HEK293 (cell line): ENCODE measurements around the gene PRRT2.

Source experiments
- ZBTB1 ChIP-seq: fragments of 450-650 bp; formaldehyde crosslinking; IDR thresholded peaks from 2 replicates; pipeline ENCODE4 v1.5.1; 2016; ENCODE audit warnings: missing biosample characterization, missing genetic modification characterization
- ZFP3 ChIP-seq: fragments of 450-650 bp; formaldehyde crosslinking; IDR thresholded peaks from 2 replicates; pipeline ENCODE4 v1.5.1; 2016; ENCODE audit warnings: low read depth, missing biosample characterization, missing genetic modification characterization
- ZNF768 ChIP-seq: fragments of 450-650 bp; formaldehyde crosslinking; IDR thresholded peaks from 2 replicates; pipeline ENCODE4 v1.5.1; 2018; ENCODE audit warnings: missing biosample characterization, mild to moderate bottlenecking, missing genetic modification characterization
- TF ChIP-seq, protein P1 (sequence below): sonication (generic); formaldehyde crosslinking; IDR thresholded peaks from 2 replicates; pipeline ENCODE4 v1.8.1; 2022; ENCODE audit warnings: mild to moderate bottlenecking, moderate library complexity, missing genetic modification reagents
- TF ChIP-seq, protein P2 (sequence below): fragments of 450-650 bp; formaldehyde crosslinking; IDR thresholded peaks from 2 replicates; pipeline ENCODE4 v1.5.1; 2017; ENCODE audit warnings: missing biosample characterization, mild to moderate bottlenecking, missing genetic modification characterization, moderate library complexity
- TF ChIP-seq, protein P3 (sequence below): fragments of 450-650 bp; formaldehyde crosslinking; conservative IDR thresholded peaks from 2 replicates; pipeline ENCODE4 v1.5.1; 2016; ENCODE audit warnings: low read depth, missing biosample characterization, missing genetic modification characterization
- TF ChIP-seq, protein P4 (sequence below): fragments of 450-650 bp; IDR thresholded peaks from 2 replicates; pipeline ENCODE4 v1.5.1; 2018; ENCODE audit warnings: missing biosample characterization, missing genetic modification characterization
- TF ChIP-seq, protein P5 (sequence below): fragments of 450-650 bp; formaldehyde crosslinking; IDR thresholded peaks from 2 replicates; pipeline ENCODE4 v1.5.1; 2016; ENCODE audit warnings: missing biosample characterization, missing genetic modification characterization

DNA sequence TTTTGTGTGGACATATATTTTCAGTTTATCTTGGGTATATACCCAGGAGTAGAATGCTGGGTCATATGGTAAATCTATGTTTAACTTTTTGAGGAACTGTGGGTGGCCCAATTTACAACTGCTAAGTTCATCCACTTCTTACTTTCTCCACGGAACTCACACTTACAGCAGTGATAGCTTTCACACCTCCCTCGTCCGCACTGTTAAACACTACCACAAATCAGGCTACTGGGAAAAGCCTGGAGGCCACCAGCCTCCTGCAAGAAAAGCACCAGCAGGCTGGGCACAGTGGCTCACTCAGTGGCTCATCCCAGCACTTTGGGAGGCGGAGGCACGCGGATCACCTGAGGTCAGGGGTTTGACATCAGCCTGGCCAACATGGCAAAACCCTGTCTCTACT lies 48.7 kb upstream of the PRRT2 start:
- TF ChIP-seq, protein P1, sequence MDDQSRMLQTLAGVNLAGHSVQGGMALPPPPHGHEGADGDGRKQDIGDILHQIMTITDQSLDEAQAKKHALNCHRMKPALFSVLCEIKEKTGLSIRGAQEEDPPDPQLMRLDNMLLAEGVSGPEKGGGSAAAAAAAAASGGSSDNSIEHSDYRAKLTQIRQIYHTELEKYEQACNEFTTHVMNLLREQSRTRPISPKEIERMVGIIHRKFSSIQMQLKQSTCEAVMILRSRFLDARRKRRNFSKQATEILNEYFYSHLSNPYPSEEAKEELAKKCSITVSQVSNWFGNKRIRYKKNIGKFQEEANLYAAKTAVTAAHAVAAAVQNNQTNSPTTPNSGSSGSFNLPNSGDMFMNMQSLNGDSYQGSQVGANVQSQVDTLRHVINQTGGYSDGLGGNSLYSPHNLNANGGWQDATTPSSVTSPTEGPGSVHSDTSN (CRISPR knock-in tag), result no peak
- no peak for TF ChIP-seq ZBTB1 (tag by site-specific recombination)
- TF ChIP-seq, protein P2, sequence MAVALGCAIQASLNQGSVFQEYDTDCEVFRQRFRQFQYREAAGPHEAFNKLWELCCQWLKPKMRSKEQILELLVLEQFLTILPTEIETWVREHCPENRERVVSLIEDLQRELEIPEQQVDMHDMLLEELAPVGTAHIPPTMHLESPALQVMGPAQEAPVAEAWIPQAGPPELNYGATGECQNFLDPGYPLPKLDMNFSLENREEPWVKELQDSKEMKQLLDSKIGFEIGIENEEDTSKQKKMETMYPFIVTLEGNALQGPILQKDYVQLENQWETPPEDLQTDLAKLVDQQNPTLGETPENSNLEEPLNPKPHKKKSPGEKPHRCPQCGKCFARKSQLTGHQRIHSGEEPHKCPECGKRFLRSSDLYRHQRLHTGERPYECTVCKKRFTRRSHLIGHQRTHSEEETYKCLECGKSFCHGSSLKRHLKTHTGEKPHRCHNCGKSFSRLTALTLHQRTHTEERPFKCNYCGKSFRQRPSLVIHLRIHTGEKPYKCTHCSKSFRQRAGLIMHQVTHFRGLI, result no peak
- TF ChIP-seq, protein P3, sequence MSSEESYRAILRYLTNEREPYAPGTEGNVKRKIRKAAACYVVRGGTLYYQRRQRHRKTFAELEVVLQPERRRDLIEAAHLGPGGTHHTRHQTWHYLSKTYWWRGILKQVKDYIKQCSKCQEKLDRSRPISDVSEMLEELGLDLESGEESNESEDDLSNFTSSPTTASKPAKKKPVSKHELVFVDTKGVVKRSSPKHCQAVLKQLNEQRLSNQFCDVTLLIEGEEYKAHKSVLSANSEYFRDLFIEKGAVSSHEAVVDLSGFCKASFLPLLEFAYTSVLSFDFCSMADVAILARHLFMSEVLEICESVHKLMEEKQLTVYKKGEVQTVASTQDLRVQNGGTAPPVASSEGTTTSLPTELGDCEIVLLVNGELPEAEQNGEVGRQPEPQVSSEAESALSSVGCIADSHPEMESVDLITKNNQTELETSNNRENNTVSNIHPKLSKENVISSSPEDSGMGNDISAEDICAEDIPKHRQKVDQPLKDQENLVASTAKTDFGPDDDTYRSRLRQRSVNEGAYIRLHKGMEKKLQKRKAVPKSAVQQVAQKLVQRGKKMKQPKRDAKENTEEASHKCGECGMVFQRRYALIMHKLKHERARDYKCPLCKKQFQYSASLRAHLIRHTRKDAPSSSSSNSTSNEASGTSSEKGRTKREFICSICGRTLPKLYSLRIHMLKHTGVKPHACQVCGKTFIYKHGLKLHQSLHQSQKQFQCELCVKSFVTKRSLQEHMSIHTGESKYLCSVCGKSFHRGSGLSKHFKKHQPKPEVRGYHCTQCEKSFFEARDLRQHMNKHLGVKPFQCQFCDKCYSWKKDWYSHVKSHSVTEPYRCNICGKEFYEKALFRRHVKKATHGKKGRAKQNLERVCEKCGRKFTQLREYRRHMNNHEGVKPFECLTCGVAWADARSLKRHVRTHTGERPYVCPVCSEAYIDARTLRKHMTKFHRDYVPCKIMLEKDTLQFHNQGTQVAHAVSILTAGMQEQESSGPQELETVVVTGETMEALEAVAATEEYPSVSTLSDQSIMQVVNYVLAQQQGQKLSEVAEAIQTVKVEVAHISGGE, result no peak
- TF ChIP-seq, protein P4, sequence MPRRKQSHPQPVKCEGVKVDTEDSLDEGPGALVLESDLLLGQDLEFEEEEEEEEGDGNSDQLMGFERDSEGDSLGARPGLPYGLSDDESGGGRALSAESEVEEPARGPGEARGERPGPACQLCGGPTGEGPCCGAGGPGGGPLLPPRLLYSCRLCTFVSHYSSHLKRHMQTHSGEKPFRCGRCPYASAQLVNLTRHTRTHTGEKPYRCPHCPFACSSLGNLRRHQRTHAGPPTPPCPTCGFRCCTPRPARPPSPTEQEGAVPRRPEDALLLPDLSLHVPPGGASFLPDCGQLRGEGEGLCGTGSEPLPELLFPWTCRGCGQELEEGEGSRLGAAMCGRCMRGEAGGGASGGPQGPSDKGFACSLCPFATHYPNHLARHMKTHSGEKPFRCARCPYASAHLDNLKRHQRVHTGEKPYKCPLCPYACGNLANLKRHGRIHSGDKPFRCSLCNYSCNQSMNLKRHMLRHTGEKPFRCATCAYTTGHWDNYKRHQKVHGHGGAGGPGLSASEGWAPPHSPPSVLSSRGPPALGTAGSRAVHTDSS, result no peak
- TF ChIP-seq, protein P5, sequence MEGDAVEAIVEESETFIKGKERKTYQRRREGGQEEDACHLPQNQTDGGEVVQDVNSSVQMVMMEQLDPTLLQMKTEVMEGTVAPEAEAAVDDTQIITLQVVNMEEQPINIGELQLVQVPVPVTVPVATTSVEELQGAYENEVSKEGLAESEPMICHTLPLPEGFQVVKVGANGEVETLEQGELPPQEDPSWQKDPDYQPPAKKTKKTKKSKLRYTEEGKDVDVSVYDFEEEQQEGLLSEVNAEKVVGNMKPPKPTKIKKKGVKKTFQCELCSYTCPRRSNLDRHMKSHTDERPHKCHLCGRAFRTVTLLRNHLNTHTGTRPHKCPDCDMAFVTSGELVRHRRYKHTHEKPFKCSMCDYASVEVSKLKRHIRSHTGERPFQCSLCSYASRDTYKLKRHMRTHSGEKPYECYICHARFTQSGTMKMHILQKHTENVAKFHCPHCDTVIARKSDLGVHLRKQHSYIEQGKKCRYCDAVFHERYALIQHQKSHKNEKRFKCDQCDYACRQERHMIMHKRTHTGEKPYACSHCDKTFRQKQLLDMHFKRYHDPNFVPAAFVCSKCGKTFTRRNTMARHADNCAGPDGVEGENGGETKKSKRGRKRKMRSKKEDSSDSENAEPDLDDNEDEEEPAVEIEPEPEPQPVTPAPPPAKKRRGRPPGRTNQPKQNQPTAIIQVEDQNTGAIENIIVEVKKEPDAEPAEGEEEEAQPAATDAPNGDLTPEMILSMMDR (tag by site-specific recombination), result no peak
- TF ChIP-seq ZNF768 (tag by site-specific recombination), result no peak
- no peak for TF ChIP-seq ZFP3
